Nucleus accumbens (tissue), 56 donors: ENCODE measurements around the gene LST1.

ENCODE experiments used
- DNase-seq, 56 donors: peaks; one replicate each; lab custom pipeline; 2025; lab: John Stamatoyannopoulos, UW

Gene LST1

GRCh38 chr6:31634969-31635575, 49.0 kb downstream of the LST1 start:
- DNase-seq, result no peak

- DNase-seq, result no peak
These were observed 50.9 kb downstream of the LST1 start for GRCh38 chr6:31636698-31637596.
